HCT116 (cell line): Measurements from ENCODE around the gene FBXW4. TPM values are rescaled to one million over a fixed set of nuclear protein-coding genes. Genes with fewer than 3 reads are reported as not detected.
A peak's percentile ranks its signal among the peaks of the same experiment; 100 is the strongest.

ENCODE experiments used
- ATAC-seq: fragments of 200-7000 bp; cut with Tn5 transposase; 2 replicates; pipeline ENCODE4 v1.9.1; 2020; ENCODE audit warnings: mild to moderate bottlenecking, moderate library complexity
- BruUV-seq: library from RNA; stranded (reverse); fragments of 400-500 nt; replicated peaks from 2 replicates; lab custom pipeline; 2021; lab: Mats Ljungman, UMichigan
- CTCF ChIA-PET: fragments of 300-600 bp; sonication (Branson Sonifier 250); formaldehyde crosslinking; loops from one replicate; lab custom pipeline; 2021; ENCODE audit warnings: antibody characterized with exemption; lab: Charles Lee
- POLR2A ChIA-PET: fragments of 300-600, 350-600 bp; sonication (Branson Sonifier 250); formaldehyde crosslinking; loops from one replicate; lab custom pipeline; 2021; ENCODE audit warnings: antibody characterized with exemption; lab: Charles Lee
- RAD21 ChIA-PET, 2 experiments: fragments of 300-600 bp; sonication (Branson Sonifier 250); formaldehyde crosslinking; loops; one replicate each; lab custom pipeline; 2023; ENCODE audit warnings: low total read pairs in 2 of 2; ENCODE audit not compliant: uncharacterized antibody in 2 of 2, unreplicated experiment in 2 of 2, low non-redundant PET in 1 of 2; lab: Charles Lee
- DNase-seq: peaks from one replicate; pipeline ENCODE4 v3.0.0-alpha.2; 2010; ENCODE audit warnings: low read depth, low spot score
- H2AFZ ChIP-seq: fragments of 200-600 bp; shearing (Covaris generic), sonication (generic); 2 replicates; pipeline ENCODE4 v1.6.1; 2017; ENCODE audit warnings: low read depth, mixed run types, mixed read lengths, antibody characterized with exemption, low read length; ENCODE audit not compliant: poor library complexity, severe bottlenecking
- H3K27ac ChIP-seq: 2 replicates; pipeline ENCODE4 v1.5.1; 2012; ENCODE audit warnings: low read depth, low read length
- H3K27me3 ChIP-seq: fragments of 200-600 bp; sonication (generic); 2 replicates; pipeline ENCODE4 v1.6.1; 2016; ENCODE audit warnings: mixed run types, low read length, mixed read lengths; ENCODE audit not compliant: insufficient read depth
- H3K36me3 ChIP-seq, 2 experiments: fragments of 200-500 bp in 1 of 2; fragments of 200-600 bp in 1 of 2; sonication (Bioruptor generic) in 1 of 2; sonication (generic) in 1 of 2; 2 replicates each; pipeline versions ENCODE4 v1.5.1 to v1.6.1; 2014 to 2016; ENCODE audit warnings: low read length in 2 of 2, inconsistent platforms in 1 of 2, mixed read lengths in 1 of 2, mixed run types in 1 of 2; ENCODE audit not compliant: insufficient read depth in 2 of 2, control insufficient read depth in 1 of 2
- H3K4me1 ChIP-seq, 2 experiments: fragments of 200-600 bp in 1 of 2; sonication (generic) in 1 of 2; 2 replicates each; pipeline versions ENCODE4 v1.5.1 to v1.6.1; 2012 to 2017; ENCODE audit warnings: low read length in 2 of 2, inconsistent platforms in 1 of 2, mild to moderate bottlenecking in 1 of 2, mixed read lengths in 1 of 2, mixed run types in 1 of 2, moderate library complexity in 1 of 2; ENCODE audit not compliant: insufficient read depth in 2 of 2, control insufficient read depth in 1 of 2
- H3K4me2 ChIP-seq: fragments of 200-600 bp; sonication (generic); 2 replicates; pipeline ENCODE4 v1.6.1; 2017; ENCODE audit warnings: mixed run types, low read length, mixed read lengths
- H3K4me3 ChIP-seq, 2 experiments: fragments of 200-600 bp in 1 of 2; sonication (generic) in 1 of 2; replicated peaks in 1 of 2; 2 replicates each; pipeline ENCODE4 v1.5.1; 2011 to 2016; ENCODE audit warnings: low read length in 2 of 2, control low read depth in 1 of 2, low read depth in 1 of 2, mild to moderate bottlenecking in 1 of 2, mixed read lengths in 1 of 2, mixed run types in 1 of 2
- H3K79me2 ChIP-seq: fragments of 200-600 bp; sonication (generic); 2 replicates; pipeline ENCODE4 v1.6.1; 2017; ENCODE audit warnings: mild to moderate bottlenecking, mixed run types, low read length, moderate library complexity, mixed read lengths; ENCODE audit not compliant: insufficient read depth
- H3K9ac ChIP-seq: fragments of 200-600 bp; sonication (generic); 2 replicates; pipeline ENCODE4 v1.6.1; 2016; ENCODE audit warnings: low read length, mixed read lengths
- H3K9me2 ChIP-seq: fragments of 200-600 bp; sonication (generic), shearing (Covaris generic); 2 replicates; pipeline ENCODE4 v1.6.1; 2017; ENCODE audit warnings: mixed run types, mild to moderate bottlenecking, moderate library complexity; ENCODE audit not compliant: insufficient read depth
- H3K9me3 ChIP-seq, 2 experiments: fragments of 200-500 bp in 1 of 2; fragments of 200-600 bp in 1 of 2; sonication (Bioruptor generic) in 1 of 2; sonication (generic) in 1 of 2; 2 replicates each; pipeline ENCODE4 v1.6.1; 2014 to 2017; ENCODE audit warnings: low read length in 2 of 2, mixed read lengths in 2 of 2, inconsistent platforms in 1 of 2, low read depth in 1 of 2, mild to moderate bottlenecking in 1 of 2, mixed run types in 1 of 2, moderate library complexity in 1 of 2; ENCODE audit not compliant: control insufficient read depth in 1 of 2, insufficient read depth in 1 of 2
- H4K20me1 ChIP-seq: fragments of 200-600 bp; sonication (generic), shearing (Covaris generic); 2 replicates; pipeline ENCODE4 v1.6.1; 2017; ENCODE audit warnings: mixed run types, mild to moderate bottlenecking, moderate library complexity; ENCODE audit not compliant: insufficient read depth
- EGR1 ChIP-seq: IDR thresholded peaks from 2 replicates; pipeline ENCODE4 v1.6.1; 2012; ENCODE audit warnings: low read depth
- RAD21 ChIP-seq: IDR thresholded peaks from 2 replicates; pipeline ENCODE4 v1.6.1; 2012; ENCODE audit warnings: low read depth, mild to moderate bottlenecking
- YY1 ChIP-seq: IDR thresholded peaks from 2 replicates; pipeline ENCODE4 v1.6.1; 2011; ENCODE audit warnings: low read length, low read depth, moderate library complexity, mild to moderate bottlenecking; ENCODE audit not compliant: insufficient replicate concordance; ENCODE audit errors: extremely low read depth
- intact Hi-C: fragments of 100-400 bp; cut with micrococcal nuclease; formaldehyde crosslinking; loops from 2 replicates; pipeline ENCODE4 v1.10.0; 2022
- total RNA-seq: library from RNA; stranded (reverse); gene quantifications from one replicate; pipeline ENCODE4 v1.2.1, GENCODE V29; 2021; ENCODE audit not compliant: unreplicated experiment
- TF ChIP-seq, protein P1 (sequence below): IDR thresholded peaks from 2 replicates; pipeline ENCODE4 v1.6.1; 2012; ENCODE audit warnings: low read depth
- TF ChIP-seq, protein P2 (sequence below), 3 experiments: fragments of 200-600 bp in 1 of 3; sonication (generic) in 1 of 3; IDR thresholded peaks in 2 of 3; conservative IDR thresholded peaks in 1 of 3; 2 replicates each; pipeline ENCODE4 v1.5.1; 2012 to 2017; ENCODE audit warnings: low read depth in 2 of 3, low read length in 2 of 3, antibody characterized with exemption in 1 of 3, borderline replicate concordance in 1 of 3, control low read depth in 1 of 3, mild to moderate bottlenecking in 1 of 3, mixed read lengths in 1 of 3, mixed run types in 1 of 3, moderate library complexity in 1 of 3; ENCODE audit not compliant: insufficient read depth in 1 of 3

FBXW4 gene
- total RNA-seq, 1 experiment from 2014 or later, result 35.3 TPM

DNA sequence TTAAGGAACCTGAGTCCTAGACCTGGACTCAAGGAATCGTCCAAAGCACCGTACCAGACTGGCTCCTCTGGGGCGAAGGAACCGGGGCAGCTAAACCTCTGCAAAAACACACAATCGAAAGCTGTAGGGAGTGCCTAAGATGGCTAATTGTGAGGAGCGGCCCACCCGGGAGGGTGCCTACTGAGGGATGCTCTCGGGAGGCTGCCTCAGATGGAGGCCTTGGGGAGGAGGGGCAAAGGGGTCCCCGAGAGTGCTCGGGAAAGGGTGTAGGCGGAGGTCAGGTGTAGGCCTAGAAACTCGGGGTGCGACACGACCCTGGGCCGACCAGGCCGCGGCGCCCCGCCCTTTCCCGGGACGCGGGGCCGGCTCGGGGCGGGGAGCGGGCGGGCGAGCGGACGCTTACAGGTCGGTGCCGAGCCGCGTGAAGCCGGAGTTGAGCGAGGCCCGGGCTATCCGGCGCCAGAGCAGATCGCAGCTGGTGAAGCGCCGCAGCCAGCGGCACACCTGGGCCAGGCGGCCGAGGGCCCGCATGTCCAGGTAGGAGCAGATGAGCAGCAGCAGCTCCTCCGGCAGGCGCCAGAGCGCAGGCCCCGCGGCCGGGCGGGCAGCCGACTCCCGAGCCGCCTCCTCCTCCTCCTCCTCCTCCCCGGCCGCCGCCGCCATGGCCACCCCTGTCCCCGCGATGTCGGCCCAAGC is 844 bp downstream of the FBXW4 start (continued):
- TF ChIP-seq, protein P1, sequence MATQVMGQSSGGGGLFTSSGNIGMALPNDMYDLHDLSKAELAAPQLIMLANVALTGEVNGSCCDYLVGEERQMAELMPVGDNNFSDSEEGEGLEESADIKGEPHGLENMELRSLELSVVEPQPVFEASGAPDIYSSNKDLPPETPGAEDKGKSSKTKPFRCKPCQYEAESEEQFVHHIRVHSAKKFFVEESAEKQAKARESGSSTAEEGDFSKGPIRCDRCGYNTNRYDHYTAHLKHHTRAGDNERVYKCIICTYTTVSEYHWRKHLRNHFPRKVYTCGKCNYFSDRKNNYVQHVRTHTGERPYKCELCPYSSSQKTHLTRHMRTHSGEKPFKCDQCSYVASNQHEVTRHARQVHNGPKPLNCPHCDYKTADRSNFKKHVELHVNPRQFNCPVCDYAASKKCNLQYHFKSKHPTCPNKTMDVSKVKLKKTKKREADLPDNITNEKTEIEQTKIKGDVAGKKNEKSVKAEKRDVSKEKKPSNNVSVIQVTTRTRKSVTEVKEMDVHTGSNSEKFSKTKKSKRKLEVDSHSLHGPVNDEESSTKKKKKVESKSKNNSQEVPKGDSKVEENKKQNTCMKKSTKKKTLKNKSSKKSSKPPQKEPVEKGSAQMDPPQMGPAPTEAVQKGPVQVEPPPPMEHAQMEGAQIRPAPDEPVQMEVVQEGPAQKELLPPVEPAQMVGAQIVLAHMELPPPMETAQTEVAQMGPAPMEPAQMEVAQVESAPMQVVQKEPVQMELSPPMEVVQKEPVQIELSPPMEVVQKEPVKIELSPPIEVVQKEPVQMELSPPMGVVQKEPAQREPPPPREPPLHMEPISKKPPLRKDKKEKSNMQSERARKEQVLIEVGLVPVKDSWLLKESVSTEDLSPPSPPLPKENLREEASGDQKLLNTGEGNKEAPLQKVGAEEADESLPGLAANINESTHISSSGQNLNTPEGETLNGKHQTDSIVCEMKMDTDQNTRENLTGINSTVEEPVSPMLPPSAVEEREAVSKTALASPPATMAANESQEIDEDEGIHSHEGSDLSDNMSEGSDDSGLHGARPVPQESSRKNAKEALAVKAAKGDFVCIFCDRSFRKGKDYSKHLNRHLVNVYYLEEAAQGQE, result no peak
- 0 out of 2 replicates have a peak, but pooled peaks have one; percentile 6 for TF ChIP-seq EGR1
- no peak for TF ChIP-seq RAD21

DNA sequence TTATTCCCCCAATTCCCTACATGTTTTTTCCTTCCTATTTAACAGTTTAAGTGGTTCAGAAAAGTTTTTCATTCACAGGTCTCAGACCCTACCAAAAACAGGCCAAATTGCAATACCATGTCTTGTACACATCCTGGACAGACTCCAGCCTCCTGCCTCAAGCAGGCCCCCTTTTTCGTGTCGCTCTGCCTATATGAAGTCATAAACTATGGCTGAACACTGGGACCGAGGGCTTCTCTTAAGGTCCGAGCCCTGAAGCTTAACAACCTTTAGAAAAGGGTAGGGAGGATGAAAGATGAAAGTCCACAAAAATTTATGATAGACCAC is 1.4 kb downstream of the FBXW4 start:
- BruUV-seq, result no TSS peak
- Histone ChIP-seq H2AFZ (peak overlapping the region; percentile 2), H3K9me3 (no peaks in the 10 kb centered on the region), H3K4me2 (peak overlapping the region; percentile 80), H3K4me1 (peaks cover 13 to 17% of the 10 kb centered on the region in 2 experiments), H3K27me3 (no peaks in the 10 kb centered on the region), H3K9ac (peak overlapping the region; percentile 94), H4K20me1 (no peaks in the 10 kb centered on the region), H3K4me3 (peak overlapping the region; percentile 83 to 84), H3K36me3 (no peaks in the 10 kb centered on the region), H3K79me2 (peaks cover 31% of the 10 kb centered on the region), H3K9me2 (no peaks in the 10 kb centered on the region), H3K27ac (peak overlapping the region; percentile 94)
- CTCF ChIA-PET, result interaction anchor here (0.5 to 1.5 kb wide), 4 partner anchors 88 to 551 kb away, joined by 3 to 6 read pairs (median 4); no protein-coding TSS in a partner anchor
- ATAC-seq, result peak; percentile 42
- RAD21 ChIA-PET, result no interaction called here
- intact Hi-C loops, result no loop called here
- no peak for DNase-seq
- peak; percentile 14 for TF ChIP-seq YY1
- TF ChIP-seq, protein P2, sequence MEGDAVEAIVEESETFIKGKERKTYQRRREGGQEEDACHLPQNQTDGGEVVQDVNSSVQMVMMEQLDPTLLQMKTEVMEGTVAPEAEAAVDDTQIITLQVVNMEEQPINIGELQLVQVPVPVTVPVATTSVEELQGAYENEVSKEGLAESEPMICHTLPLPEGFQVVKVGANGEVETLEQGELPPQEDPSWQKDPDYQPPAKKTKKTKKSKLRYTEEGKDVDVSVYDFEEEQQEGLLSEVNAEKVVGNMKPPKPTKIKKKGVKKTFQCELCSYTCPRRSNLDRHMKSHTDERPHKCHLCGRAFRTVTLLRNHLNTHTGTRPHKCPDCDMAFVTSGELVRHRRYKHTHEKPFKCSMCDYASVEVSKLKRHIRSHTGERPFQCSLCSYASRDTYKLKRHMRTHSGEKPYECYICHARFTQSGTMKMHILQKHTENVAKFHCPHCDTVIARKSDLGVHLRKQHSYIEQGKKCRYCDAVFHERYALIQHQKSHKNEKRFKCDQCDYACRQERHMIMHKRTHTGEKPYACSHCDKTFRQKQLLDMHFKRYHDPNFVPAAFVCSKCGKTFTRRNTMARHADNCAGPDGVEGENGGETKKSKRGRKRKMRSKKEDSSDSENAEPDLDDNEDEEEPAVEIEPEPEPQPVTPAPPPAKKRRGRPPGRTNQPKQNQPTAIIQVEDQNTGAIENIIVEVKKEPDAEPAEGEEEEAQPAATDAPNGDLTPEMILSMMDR (IDR thresholded peaks at IDR 0.05 in 2 of 3, conservative IDR thresholded peaks at IDR 0.05 in 1 of 3; ENCODE audit: borderline replicate concordance in 1 of 3, insufficient read depth in 1 of 3, low read depth in 2 of 3, low read length in 2 of 3), result no peak
- POLR2A ChIA-PET, result no interaction called here
